ENCODE data around the gene THADA. TPM values are rescaled to one million over a fixed set of nuclear protein-coding genes. Genes with fewer than 3 reads are reported as not detected.
"Not testable (repeated sequence)": the region's sequence is repeated elsewhere in the genome, so short reads cannot be mapped to it uniquely, and the experiment has no call there.

Gene THADA
- total RNA-seq, 1 donor from 2014 or later, result 40.4 TPM

GRCh38 chr2:43548381-43548780 is 47.5 kb downstream of the THADA start:
- intact Hi-C loops (cut with micrococcal nuclease), result not testable (repeated sequence)

- intact Hi-C loops (cut with micrococcal nuclease), result loop anchor here (1.0 to 2.0 kb wide), 4 partner anchors 313 to 713 kb away; no protein-coding TSS in a partner anchor
Observed at GRCh38 chr2:43542285-43542933, 53.4 kb downstream of the THADA start.

DNA sequence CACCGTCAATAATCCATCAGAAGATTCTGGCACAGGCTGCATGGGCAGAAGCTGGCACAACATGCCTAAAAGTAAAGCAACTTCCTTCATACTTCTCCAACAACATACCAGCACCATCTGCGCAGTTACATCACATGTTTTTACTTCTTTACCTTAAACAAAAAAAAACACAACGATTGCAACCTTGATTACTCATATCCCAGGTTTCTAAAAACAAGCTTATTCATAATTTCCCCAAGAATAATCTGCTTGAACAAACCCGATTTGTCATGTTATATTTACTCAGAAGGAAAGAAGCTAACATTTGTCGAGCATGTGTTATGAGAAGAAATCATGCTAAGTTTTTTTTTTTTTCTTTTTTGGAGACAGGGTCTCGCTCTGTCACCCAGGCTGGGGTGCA is 54.7 kb downstream of the THADA start:
- intact Hi-C loops (cut with micrococcal nuclease), result no loop called here

GRCh38 chr2:43540021-43540779 is 55.6 kb downstream of the THADA start:
- intact Hi-C loops (cut with micrococcal nuclease), result no loop called here

- intact Hi-C loops (cut with micrococcal nuclease), result no loop called here
Observed at GRCh38 chr2:43539436-43539835, 56.4 kb downstream of the THADA start.

DNA sequence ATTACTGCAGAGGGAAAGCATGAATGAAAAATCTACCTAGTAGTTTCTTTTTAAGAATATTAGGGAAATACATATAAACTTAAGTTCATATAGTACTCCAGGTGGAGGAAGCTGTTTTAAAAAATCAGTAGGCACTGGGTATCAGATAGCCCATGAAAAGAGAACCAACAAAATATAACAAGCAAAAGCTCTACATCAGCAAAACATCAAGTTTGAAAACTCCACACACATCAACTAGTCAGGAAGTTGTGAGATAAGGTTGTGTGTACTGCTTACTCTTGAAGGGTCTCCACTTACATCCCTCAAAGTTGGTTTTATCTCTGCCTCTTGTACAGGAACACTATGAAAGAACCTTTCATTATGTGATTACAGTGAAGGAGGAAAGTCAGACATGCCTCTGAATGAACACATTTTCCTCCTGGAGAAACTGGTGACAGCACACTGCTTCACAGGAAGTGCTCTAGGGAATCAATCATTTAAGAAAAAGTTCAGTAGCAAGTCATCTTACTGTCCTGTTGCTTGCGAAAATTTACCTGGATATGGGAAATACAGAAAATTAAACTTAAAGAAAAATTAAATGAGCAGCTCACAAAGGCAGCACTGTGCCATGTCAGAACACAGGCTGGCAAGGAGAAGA is 57.7 kb downstream of the THADA start:
- intact Hi-C loops (cut with micrococcal nuclease), result no loop called here

DNA sequence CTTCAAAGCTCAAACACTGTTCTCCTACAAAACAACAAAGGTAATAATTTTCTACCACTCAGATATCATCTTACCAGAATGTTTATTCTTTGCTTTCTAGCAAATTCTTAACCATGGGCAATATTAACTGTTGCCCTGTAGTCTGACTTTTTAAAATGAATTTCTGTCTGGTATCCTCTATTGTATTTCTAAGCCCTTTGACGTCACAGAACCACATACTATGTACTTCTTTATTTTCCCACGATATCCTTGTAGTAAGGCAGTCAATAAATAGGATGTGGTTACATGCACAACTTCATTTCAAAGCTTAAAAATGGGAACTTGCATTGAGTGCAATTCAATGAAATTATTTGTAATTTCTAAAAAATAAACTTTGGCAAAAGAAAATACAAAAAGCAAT is 58.7 kb downstream of the THADA start:
- intact Hi-C loops (cut with micrococcal nuclease), result no loop called here

- intact Hi-C loops (cut with micrococcal nuclease), result no loop called here
Observed at GRCh38 chr2:43534569-43534968, 61.3 kb downstream of the THADA start.

- intact Hi-C loops (cut with micrococcal nuclease), result not testable (repeated sequence)
Observed at GRCh38 chr2:43532572-43532971, 63.3 kb downstream of the THADA start.

- intact Hi-C loops (cut with micrococcal nuclease), result no loop called here
Observed at GRCh38 chr2:43531251-43531650, 64.6 kb downstream of the THADA start.

DNA sequence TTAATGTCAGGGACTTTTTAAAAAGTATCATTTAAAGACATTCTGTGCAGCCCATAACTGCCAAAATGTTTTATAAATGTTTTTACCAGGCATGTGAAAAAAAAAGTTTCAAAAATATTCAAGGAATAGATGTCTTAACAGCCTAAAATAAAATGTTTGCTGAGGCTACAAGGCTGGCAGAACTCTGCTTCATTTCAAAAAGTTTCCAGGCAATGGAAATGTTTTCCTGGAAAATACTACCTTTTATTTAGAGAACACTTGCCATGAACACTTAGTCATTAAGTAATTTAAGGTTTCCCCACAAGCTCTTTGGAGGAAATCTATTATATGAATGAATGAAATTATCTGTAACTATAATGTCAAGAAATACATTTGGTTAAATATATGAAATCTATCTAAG is 68.8 kb downstream of the THADA start:
- intact Hi-C loops (cut with micrococcal nuclease), result no loop called here

- intact Hi-C loops (cut with micrococcal nuclease), result no loop called here
Observed at GRCh38 chr2:43525506-43525905, 70.3 kb downstream of the THADA start.

DNA sequence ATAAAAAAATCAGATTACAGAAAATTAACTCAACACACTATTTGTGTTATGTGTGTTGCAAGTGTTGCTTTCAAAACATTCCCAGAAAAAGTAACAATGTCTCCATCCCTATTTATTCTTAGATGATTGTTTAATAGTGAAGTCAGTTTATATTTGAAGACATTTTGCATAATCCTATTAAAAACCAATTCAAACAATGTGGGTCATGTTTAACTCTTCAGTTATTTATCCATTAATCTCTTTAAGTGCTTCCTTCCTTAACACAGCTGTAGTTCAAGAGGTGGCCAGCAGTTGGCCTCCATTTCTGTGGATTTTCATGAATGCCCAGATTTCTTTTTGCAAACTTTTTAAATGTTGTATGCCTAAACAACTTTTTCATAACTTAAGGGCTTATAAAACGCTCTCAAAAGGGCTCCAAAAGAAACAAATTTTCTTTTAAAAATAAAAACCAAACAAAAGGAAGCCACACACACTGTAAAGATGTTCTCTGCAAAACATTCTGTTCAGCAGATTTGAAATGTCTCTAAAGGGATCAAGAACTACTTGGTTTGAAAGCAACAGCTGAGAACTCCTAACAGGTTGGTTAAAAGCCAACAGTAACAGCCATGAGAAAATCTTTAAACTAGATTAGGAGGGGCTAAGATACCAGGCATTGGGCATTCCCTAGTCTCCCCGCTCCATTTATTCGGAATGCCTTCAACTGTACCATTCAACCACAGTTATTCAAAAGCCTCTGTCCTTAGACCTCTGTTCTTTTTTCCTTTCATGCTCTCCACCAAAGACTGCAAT is 71.5 kb downstream of the THADA start:
- intact Hi-C loops (cut with micrococcal nuclease), result no loop called here

DNA sequence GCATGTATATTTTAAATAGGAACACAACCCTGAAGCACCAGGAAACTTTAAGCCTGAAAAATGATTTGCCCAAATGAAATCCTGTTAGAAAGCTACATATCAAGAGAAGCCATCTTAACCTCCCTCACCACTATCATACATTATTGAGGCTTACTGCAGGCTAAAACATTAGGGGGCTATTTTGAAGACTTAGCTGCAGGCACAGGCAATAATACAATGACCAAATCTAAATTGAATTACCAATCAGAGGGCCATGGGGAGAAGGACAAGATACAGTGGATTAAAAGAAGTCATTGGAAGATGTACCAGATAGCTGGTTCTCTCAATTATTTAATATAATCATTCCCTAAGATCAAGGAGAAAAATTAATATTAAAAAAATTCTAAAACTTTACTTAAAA is 73.7 kb downstream of the THADA start:
- intact Hi-C loops (cut with micrococcal nuclease), result no loop called here

DNA sequence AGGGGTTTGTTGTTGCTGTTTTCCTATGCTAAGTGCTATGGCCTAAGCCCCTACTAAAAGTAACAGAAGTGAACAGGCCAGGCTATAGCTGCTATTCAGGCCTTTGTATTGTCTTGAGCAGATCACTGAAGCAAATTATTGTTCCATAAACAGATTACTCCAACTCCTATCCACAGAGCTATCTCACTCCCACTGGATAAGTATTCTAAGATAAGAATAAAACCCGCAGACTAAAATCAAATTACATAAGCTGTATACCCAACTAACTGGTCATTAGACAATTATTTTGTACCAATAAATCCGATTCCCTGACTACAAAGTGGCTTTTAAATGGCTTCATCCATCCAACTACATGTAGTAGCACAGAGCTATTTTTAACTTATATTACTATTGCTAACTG is 74.3 kb downstream of the THADA start:
- intact Hi-C loops (cut with micrococcal nuclease), result no loop called here

DNA sequence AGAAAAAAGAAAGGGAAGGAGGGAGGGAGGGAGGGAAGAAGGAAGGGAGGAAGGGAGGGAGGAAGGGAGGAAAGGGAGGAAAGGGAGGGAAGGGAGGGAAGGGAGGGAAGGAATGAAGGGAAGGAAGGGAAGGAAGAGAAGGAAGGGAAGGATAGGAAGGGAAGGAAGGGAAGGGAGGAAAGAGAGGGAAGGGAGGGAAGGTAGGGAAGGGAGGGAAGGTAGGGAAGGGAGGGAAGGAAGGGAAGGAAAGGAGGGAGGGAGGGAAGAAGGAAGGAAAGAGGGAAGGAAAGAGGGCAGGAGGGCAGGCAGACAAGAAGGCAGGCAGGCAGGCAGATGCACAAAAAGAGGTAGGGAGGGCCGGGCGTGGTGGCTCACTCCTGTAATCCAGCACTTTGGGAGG is 74.9 kb downstream of the THADA start:
- intact Hi-C loops (cut with micrococcal nuclease), result no loop called here

DNA sequence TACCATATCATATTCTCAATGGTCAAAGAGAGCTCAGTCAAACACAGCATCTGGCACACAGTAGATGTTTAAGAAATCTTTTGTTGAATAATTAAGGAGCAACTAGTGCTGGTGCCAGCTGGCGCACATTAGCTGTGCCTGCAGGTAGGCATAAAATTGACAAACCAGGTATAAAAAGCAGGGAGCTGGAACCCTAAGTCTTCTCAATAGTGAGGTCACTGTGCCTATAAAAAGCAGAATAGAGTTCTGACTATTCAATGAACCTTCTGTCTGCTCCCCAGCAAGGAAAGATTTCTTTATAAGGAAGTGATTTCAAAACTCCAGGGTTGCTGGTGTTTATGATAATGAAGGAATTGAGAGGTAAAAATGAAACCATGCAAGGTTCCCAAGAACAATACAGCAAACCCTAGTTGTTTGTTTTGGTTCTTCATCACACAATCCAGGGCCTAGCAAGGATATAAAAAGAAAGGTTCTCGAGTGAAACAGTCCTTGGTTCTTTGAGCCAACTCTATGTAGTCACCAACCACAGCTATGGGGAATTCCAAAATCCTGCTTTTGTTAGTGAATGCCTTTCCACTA is 76.1 kb downstream of the THADA start:
- intact Hi-C loops (cut with micrococcal nuclease), result no loop called here

DNA sequence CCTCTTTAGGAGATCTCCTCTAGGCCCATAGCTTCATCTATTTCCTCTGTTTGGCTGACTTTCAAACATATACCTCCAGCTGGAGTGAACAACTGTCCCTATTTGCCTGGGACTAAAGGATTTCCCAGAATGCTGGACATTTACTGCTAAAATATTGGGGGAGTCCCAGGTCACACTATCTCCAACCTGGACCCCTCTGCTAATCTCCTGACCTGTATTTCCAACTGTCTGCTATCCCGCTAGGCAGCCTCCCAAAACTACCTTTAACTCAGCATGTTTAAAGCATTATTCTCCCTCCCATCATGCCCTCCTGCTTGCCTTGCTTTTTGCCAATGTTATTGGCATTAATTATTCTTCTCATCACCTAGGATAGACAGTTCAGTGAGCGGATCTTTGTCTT is 77.1 kb downstream of the THADA start:
- intact Hi-C loops (cut with micrococcal nuclease), result no loop called here

DNA sequence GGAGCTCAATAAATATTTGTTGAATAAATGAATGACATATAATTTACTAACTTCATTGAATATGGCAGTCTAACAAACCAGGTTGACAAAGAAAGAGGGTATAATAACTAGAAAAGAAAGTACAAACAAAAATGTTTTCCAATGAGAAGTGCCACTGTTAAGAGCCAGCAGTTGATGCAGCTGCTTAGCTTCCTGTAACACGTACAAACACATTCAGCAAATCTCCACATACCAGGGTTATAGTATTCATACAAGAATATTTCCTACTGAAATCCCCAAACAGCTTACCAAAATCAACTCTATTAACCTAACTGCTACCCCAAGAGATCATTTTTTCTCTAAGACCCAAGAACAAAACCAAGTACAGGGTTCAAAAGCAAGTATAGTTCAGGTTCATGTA is 77.7 kb downstream of the THADA start:
- intact Hi-C loops (cut with micrococcal nuclease), result no loop called here

DNA sequence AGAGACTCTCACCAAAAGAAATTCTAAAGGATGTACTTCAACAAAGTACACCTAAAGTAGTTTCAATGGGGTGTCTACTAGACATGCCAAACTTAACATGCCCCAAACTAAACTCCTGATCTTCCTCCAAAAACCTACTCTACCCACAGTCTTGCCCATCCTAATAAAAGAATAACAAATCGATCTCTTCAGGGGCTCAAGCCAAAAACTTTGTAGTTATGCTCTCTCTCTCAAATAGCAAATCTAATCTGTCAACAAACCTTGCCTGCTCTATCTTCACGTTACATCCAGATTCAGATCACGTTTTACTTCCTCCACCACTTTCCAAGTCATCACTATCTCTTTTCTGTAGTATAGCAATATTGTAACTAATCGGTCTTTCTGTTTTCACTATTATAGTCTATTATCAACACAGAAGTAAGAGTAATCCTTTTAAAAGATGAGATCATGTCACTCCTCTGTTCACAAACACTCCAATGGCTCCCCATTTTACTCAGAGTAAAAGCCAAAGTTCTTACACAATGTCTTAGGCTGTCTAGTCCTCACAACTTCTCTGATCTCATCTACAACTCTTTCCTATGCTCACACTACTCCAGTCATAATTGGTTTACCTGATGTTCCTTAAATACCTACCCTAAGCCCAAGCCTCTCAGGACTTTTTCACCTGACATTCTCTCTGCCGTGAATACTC is 79.9 kb downstream of the THADA start:
- intact Hi-C loops (cut with micrococcal nuclease), result no loop called here

GRCh38 chr2:43515248-43515647 is 80.6 kb downstream of the THADA start:
- intact Hi-C loops (cut with micrococcal nuclease), result no loop called here

All from T-helper 2 cell treated with Interferon-gamma antibody and Interleukin-4, amounts not matched to agents 100 ng/mL and 5 ng/mL, for 36 hours (primary cell).